Prostate gland (tissue), 2 donors: ENCODE measurements around the gene ZP3.
"Not testable (repeated sequence)": the region's sequence is repeated elsewhere in the genome, so short reads cannot be mapped to it uniquely, and the experiment has no call there.

Experiments used
- CTCF ChIP-seq, 4 experiments: fragments of 200-600 bp in 2 of 4; fragments of 450-650 bp in 2 of 4; sonication (generic) in 2 of 4; IDR thresholded peaks; 1 replicate in 3 of 4; 2 replicates in 1 of 4; pipeline ENCODE4 v1.5.1; 2016 to 2019; ENCODE audit warnings: antibody characterized with exemption in 4 of 4, mild to moderate bottlenecking in 2 of 4, moderate library complexity in 2 of 4
- POLR2AphosphoS5 ChIP-seq: sonication (generic); formaldehyde crosslinking; IDR thresholded peaks from one replicate; pipeline ENCODE4 v1.6.1; 2017; ENCODE audit warnings: antibody characterized with exemption

- TF ChIP-seq CTCF (IDR thresholded peaks at IDR 0.05); POLR2AphosphoS5: not testable (repeated sequence)
These were observed 19.1 kb downstream of the ZP3 start for GRCh38 chr7:76443846-76444245.
